ENCODE data around the gene HK1. TPM values are rescaled to one million over a fixed set of nuclear protein-coding genes. Genes with fewer than 3 reads are reported as not detected.
"Not testable (repeated sequence)": the region's sequence is repeated elsewhere in the genome, so short reads cannot be mapped to it uniquely, and the experiment has no call there.

Gene HK1
- total RNA-seq, 6 experiments from 2014 or later, result 149 to 158 (median 155) TPM

GRCh38 chr10:69246581-69247312 lies 31.5 kb upstream of the HK1 start:
- Mint-ChIP-seq H3K4me1 (ENCODE audit: low read depth) (peaks cover 9% of the 10 kb centered on the region), H3K27ac (no peak overlapping the region), H3K36me3 (ENCODE audit: low read depth) (peaks cover 5% of the 10 kb centered on the region; the same call in 1 of the 2 replicates), H3K27me3 (ENCODE audit: insufficient read depth) (peaks cover 8% of the 10 kb centered on the region), H3K4me3 (no peak overlapping the region), H3K9me3 (no peaks in the 10 kb centered on the region; the same call in 1 of the 2 replicates)
- TF ChIP-seq, protein P1, sequence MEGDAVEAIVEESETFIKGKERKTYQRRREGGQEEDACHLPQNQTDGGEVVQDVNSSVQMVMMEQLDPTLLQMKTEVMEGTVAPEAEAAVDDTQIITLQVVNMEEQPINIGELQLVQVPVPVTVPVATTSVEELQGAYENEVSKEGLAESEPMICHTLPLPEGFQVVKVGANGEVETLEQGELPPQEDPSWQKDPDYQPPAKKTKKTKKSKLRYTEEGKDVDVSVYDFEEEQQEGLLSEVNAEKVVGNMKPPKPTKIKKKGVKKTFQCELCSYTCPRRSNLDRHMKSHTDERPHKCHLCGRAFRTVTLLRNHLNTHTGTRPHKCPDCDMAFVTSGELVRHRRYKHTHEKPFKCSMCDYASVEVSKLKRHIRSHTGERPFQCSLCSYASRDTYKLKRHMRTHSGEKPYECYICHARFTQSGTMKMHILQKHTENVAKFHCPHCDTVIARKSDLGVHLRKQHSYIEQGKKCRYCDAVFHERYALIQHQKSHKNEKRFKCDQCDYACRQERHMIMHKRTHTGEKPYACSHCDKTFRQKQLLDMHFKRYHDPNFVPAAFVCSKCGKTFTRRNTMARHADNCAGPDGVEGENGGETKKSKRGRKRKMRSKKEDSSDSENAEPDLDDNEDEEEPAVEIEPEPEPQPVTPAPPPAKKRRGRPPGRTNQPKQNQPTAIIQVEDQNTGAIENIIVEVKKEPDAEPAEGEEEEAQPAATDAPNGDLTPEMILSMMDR (IDR thresholded peaks at IDR 0.05), result no peak
- no peak for DNase-seq

GRCh38 chr10:69247313-69247710 lies 31.0 kb upstream of the HK1 start:
- H3K9me3 Mint-ChIP-seq, result no peaks in the 10 kb centered on the region; the same call in 1 of the 2 replicates
- TF ChIP-seq, protein P1 (IDR thresholded peaks at IDR 0.05), result no peak
- H3K4me3 Mint-ChIP-seq, result no peak overlapping the region
- peaks cover 3% of the 10 kb centered on the region for H3K4me1 Mint-ChIP-seq (ENCODE audit: low read depth)
- peaks cover 5% of the 10 kb centered on the region; the same call in 1 of the 2 replicates for H3K36me3 Mint-ChIP-seq (ENCODE audit: low read depth)
- DNase-seq, result no peak
- H3K27ac Mint-ChIP-seq, result no peak overlapping the region
- peaks cover 8% of the 10 kb centered on the region; the same call in 1 of the 2 replicates for H3K27me3 Mint-ChIP-seq (ENCODE audit: insufficient read depth)

- peaks cover 7% of the 10 kb centered on the region; the same call in 1 of the 2 replicates for H3K27me3 Mint-ChIP-seq (ENCODE audit: insufficient read depth)
- H3K27ac Mint-ChIP-seq, result no peak overlapping the region
- DNase-seq, result no peak
- TF ChIP-seq, protein P1 (IDR thresholded peaks at IDR 0.05), result no peak
- H3K36me3 Mint-ChIP-seq (ENCODE audit: low read depth), result peaks cover 5% of the 10 kb centered on the region; the same call in 1 of the 2 replicates
- H3K9me3 Mint-ChIP-seq, result no peaks in the 10 kb centered on the region; the same call in 1 of the 2 replicates
- no peak overlapping the region for H3K4me3 Mint-ChIP-seq
- H3K4me1 Mint-ChIP-seq (ENCODE audit: low read depth), result no peaks in the 10 kb centered on the region; the same call in 1 of the 2 replicates
Measured at GRCh38 chr10:69248117-69248730, 30.1 kb upstream of the HK1 start.

GRCh38 chr10:69250041-69250440 lies 28.3 kb upstream of the HK1 start:
- H3K4me3 Mint-ChIP-seq, result no peak overlapping the region
- no peak for DNase-seq
- no peaks in the 10 kb centered on the region; the same call in 1 of the 2 replicates for H3K4me1 Mint-ChIP-seq (ENCODE audit: low read depth)
- no peaks in the 10 kb centered on the region; the same call in 1 of the 2 replicates for H3K9me3 Mint-ChIP-seq
- H3K27ac Mint-ChIP-seq, result no peak overlapping the region
- TF ChIP-seq, protein P1 (IDR thresholded peaks at IDR 0.05), result no peak
- peaks cover 5% of the 10 kb centered on the region; the same call in 1 of the 2 replicates for H3K36me3 Mint-ChIP-seq (ENCODE audit: low read depth)
- H3K27me3 Mint-ChIP-seq (ENCODE audit: insufficient read depth), result peaks cover 7% of the 10 kb centered on the region

DNA sequence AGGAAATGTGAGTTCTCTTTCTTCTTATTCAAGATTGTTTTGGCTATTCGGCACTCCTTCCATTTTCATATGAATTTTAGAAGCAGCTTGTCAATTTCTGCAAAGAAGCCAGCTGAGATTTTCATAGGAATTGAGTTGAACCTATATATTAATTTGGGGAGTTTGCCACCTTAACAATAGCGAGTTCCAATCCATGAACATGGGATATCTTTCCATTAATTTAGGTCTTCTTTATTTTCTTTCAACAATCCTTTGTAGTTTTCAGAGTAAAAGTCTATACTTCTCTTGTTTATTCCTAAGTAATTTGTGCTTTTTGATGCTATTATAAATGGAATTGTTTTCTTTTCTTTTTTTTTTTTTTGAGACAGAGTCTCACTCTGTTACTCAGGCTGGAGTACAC lies 26.9 kb upstream of the HK1 start:
- H3K4me1 Mint-ChIP-seq (ENCODE audit: low read depth); DNase-seq; H3K27ac Mint-ChIP-seq; H3K27me3 Mint-ChIP-seq (ENCODE audit: insufficient read depth); H3K36me3 Mint-ChIP-seq (ENCODE audit: low read depth); H3K4me3 Mint-ChIP-seq; H3K9me3 Mint-ChIP-seq: not testable (repeated sequence)

DNA sequence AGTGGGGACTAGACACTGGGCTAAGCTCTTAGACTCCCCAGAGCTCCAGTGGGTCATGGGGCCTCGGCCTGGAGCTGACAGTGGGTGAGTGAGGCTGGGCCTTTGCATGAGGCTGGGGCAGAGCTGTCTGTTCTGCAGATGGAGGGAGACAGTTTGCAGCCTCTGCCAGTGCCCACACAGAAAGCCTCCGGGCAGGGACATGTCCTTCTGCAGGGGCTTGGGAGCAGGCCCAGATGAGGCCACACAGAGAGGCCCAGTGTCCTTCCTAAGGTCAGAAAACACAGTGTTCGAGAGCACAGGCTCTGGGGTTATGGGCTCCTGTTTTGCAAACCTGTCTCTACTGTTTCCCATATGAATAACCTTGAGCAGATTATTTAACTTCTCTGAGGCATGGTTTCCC lies 25.1 kb upstream of the HK1 start:
- Mint-ChIP-seq H3K4me1 (ENCODE audit: low read depth) (no peaks in the 10 kb centered on the region; the same call in 1 of the 2 replicates), H3K36me3 (ENCODE audit: low read depth) (peaks cover 5% of the 10 kb centered on the region; the same call in 1 of the 2 replicates), H3K27ac (no peak overlapping the region), H3K9me3 (no peaks in the 10 kb centered on the region; the same call in 1 of the 2 replicates), H3K27me3 (ENCODE audit: insufficient read depth) (peaks cover 11% of the 10 kb centered on the region), H3K4me3 (no peak overlapping the region)
- DNase-seq, result no peak
- TF ChIP-seq, protein P1 (IDR thresholded peaks at IDR 0.05), result no peak

Measured in HFFc6 (cell line).